Mesothelial cell of epicardium (in vitro differentiated cells): ENCODE data around the gene BMPER. TPM values are rescaled to one million over a fixed set of nuclear protein-coding genes. Genes with fewer than 3 reads are reported as not detected.

Experiments
- DNase-seq, 2 experiments: peaks; one replicate each; pipeline ENCODE4 v3.0.0; 2021; ENCODE audit warnings: low spot score in 2 of 2; ENCODE audit not compliant: unreplicated experiment in 2 of 2
- H3K27ac Mint-ChIP-seq: 2 replicates; pipeline ENCODE4 v1.8.0; 2021; ENCODE audit warnings: mixed read lengths
- H3K27me3 Mint-ChIP-seq: 2 replicates; pipeline ENCODE4 v1.8.0; 2021; ENCODE audit warnings: low read depth, mixed read lengths
- H3K36me3 Mint-ChIP-seq: 2 replicates; pipeline ENCODE4 v1.8.0; 2021; ENCODE audit warnings: mixed read lengths
- H3K4me1 Mint-ChIP-seq: 2 replicates; pipeline ENCODE4 v1.8.0; 2021; ENCODE audit warnings: mixed read lengths
- H3K4me3 Mint-ChIP-seq: 2 replicates; pipeline ENCODE4 v1.8.0; 2021; ENCODE audit warnings: mild to moderate bottlenecking, moderate library complexity, mixed read lengths
- H3K9me3 Mint-ChIP-seq: 2 replicates; pipeline ENCODE4 v1.8.0; 2021; ENCODE audit warnings: mixed read lengths
- CTCF ChIP-seq: fragments of 200-600 bp; sonication (generic); IDR thresholded peaks from one replicate; pipeline ENCODE4 v1.5.0; 2021; ENCODE audit warnings: antibody characterized with exemption; ENCODE audit not compliant: unreplicated experiment
- total RNA-seq: library from RNA; stranded (reverse); gene quantifications from 3 replicates; pipeline ENCODE4 v1.2.1, GENCODE V29; 2021

BMPER gene
- total RNA-seq, 1 donor from 2014 or later, result 1.7 TPM

GRCh38 chr7:33917661-33918060, 12.3 kb downstream of the BMPER start:
- Mint-ChIP-seq H3K27me3 (peaks cover 21% of the 10 kb centered on the region), H3K27ac (no peak overlapping the region), H3K9me3 (no peaks in the 10 kb centered on the region), H3K4me1 (no peaks in the 10 kb centered on the region), H3K36me3 (no peaks in the 10 kb centered on the region), H3K4me3 (no peak overlapping the region)
- DNase-seq, result no peak
- no peak for TF ChIP-seq CTCF

- H3K4me3 Mint-ChIP-seq, result no peak overlapping the region
- H3K27ac Mint-ChIP-seq, result no peak overlapping the region
- no peaks in the 10 kb centered on the region for H3K9me3 Mint-ChIP-seq
- H3K27me3 Mint-ChIP-seq, result peaks cover 19% of the 10 kb centered on the region
- DNase-seq, result no peak
- no peaks in the 10 kb centered on the region for H3K4me1 Mint-ChIP-seq
- H3K36me3 Mint-ChIP-seq, result no peaks in the 10 kb centered on the region
- TF ChIP-seq CTCF, result no peak
These were observed 13.3 kb downstream of the BMPER start for GRCh38 chr7:33918438-33919143.

GRCh38 chr7:33919449-33919848, 14.1 kb downstream of the BMPER start:
- no peak overlapping the region for H3K27ac Mint-ChIP-seq
- no peaks in the 10 kb centered on the region for H3K4me1 Mint-ChIP-seq
- no peak overlapping the region for H3K4me3 Mint-ChIP-seq
- no peak for TF ChIP-seq CTCF
- H3K9me3 Mint-ChIP-seq, result no peaks in the 10 kb centered on the region
- no peak for DNase-seq
- H3K27me3 Mint-ChIP-seq, result peaks cover 19% of the 10 kb centered on the region
- H3K36me3 Mint-ChIP-seq, result no peaks in the 10 kb centered on the region

DNA sequence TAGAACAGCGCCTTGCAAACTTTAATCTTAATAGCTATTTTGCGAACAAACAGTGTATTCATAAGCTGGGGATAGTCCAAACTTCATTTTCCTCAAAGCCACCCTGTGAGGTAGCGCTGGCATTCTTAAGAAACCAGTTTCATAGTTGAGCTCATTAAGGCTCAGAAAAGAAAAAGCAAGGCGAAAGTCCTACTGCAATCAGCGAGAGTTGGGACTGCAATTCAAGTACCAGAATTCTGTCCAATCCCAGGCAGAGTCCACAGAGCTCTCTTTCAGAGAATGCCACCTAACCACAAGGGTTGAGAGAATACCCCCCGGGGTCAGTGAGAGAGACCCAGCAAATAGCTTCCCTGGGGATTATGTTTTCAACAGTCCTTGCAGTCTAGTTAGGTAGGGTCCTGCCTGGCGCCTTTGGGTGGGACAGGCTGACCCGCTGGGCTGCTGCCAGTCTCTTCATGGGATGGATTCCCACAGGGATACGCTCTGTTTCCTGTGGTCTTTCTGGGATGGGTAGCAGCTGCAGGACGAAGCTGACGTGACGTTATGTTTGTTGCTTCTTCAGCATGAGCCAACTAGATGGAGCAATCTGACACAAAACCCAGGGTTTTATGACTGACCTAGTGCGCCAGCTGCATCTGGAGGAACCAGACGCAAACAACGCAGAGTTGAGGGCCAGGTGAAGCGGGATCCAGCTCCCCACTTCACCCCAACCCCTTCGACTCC, 16.0 kb downstream of the BMPER start:
- H3K9me3 Mint-ChIP-seq, result no peaks in the 10 kb centered on the region
- peaks cover 19% of the 10 kb centered on the region for H3K27me3 Mint-ChIP-seq
- TF ChIP-seq CTCF, result no peak
- H3K36me3 Mint-ChIP-seq, result no peaks in the 10 kb centered on the region
- no peaks in the 10 kb centered on the region for H3K4me1 Mint-ChIP-seq
- no peak overlapping the region for H3K27ac Mint-ChIP-seq
- H3K4me3 Mint-ChIP-seq, result no peak overlapping the region
- no peak for DNase-seq

DNA sequence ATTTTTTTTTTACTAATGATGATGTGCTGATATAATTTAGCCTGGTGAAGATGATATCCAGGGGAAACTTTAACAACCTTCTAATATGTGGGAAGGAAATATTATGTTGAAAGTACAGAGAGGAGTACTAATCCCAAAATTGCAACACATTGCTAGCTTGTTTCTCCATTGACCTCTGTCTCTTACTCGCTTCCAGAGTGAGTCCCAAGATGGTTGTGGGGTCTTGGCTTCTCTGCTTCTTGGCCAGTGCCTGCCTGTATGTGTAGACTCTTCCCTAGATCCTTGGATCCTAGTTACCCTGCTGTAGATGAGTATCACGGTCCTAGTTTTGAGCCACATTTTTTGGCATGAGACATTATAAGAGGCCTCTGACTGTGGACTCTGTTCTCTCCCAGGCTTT, 17.5 kb downstream of the BMPER start:
- Mint-ChIP-seq H3K4me3 (no peak overlapping the region), H3K27me3 (peaks cover 25% of the 10 kb centered on the region), H3K36me3 (no peaks in the 10 kb centered on the region), H3K9me3 (no peaks in the 10 kb centered on the region), H3K4me1 (no peaks in the 10 kb centered on the region), H3K27ac (no peak overlapping the region)
- DNase-seq, result no peak
- no peak for TF ChIP-seq CTCF
